GM18868 (cell line): ENCODE measurements around the gene PSG11.
"Not testable (repeated sequence)": the region's sequence is repeated elsewhere in the genome, so short reads cannot be mapped to it uniquely, and the experiment has no call there.

Experiments
- ATAC-seq: cut with Tn5 transposase; IDR thresholded peaks from one replicate; pipeline ENCODE4 v1.9.1; 2021; ENCODE audit warnings: mild to moderate bottlenecking, moderate library complexity; ENCODE audit not compliant: unreplicated experiment

Gene PSG11

GRCh38 chr19:42989851-42990250 is 36.4 kb downstream of the PSG11 start:
- ATAC-seq: no peak

- not testable (repeated sequence) for ATAC-seq
These were observed 37.1 kb downstream of the PSG11 start for GRCh38 chr19:42989186-42989585.

- ATAC-seq: not testable (repeated sequence)
These were observed 38.1 kb downstream of the PSG11 start for GRCh38 chr19:42988206-42988605.

GRCh38 chr19:42985588-42985987 is 40.7 kb downstream of the PSG11 start:
- no peak for ATAC-seq

GRCh38 chr19:42982111-42982510 is 44.2 kb downstream of the PSG11 start:
- ATAC-seq: not testable (repeated sequence)

GRCh38 chr19:42971451-42971850 is 54.8 kb downstream of the PSG11 start:
- ATAC-seq: not testable (repeated sequence)

GRCh38 chr19:42965176-42965575 is 61.1 kb downstream of the PSG11 start:
- ATAC-seq: no peak

- no peak for ATAC-seq
These were observed 65.2 kb downstream of the PSG11 start for GRCh38 chr19:42961119-42961518.
